Measurements from ENCODE around the gene NPLOC4.

DNA sequence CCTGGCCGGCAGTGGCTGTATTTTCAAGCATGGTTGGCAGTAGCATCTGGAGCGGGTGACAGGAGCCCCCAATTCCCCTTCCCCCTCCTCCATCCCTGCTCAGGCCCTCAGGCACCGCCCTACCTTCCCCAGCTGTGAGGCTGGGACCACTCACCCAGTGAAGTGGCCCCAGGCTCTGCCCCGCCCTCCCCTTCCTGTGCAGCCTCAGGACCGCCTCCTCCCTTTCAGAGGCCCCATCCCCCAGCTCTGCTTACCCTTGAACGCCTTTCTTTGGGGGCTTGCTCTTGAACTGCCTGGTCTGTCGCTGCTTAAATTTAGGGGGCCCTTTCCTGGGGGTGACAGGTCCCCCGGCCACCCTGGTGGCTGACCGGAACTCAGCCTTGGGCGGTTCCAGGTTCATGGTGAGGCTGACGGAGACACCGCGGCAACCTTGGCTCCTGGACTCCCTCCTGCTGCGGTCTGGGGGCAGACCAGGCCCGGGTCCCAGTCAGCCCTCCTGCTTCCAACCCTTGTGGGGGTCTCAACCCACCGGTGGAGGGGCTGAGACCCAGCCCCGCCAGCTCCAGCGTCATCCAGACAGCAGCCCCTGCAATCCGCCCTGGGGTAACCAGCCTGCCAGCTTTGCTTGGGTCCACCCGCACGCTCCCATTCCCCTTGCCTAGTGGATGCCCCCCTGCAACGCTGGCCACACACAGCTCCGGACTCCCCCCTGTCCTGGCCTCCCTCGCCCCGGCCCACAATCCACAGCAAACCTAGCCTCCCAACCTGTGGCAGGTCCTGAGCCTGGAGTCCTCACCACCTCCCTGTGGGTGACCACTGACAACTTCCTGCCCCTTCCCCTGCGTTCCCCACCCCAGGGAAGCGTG, 16.2 kb upstream of the NPLOC4 start:
- no peak for TF ChIP-seq POLR2A (IDR thresholded peaks at IDR 0.05)
- TF ChIP-seq, protein P1, sequence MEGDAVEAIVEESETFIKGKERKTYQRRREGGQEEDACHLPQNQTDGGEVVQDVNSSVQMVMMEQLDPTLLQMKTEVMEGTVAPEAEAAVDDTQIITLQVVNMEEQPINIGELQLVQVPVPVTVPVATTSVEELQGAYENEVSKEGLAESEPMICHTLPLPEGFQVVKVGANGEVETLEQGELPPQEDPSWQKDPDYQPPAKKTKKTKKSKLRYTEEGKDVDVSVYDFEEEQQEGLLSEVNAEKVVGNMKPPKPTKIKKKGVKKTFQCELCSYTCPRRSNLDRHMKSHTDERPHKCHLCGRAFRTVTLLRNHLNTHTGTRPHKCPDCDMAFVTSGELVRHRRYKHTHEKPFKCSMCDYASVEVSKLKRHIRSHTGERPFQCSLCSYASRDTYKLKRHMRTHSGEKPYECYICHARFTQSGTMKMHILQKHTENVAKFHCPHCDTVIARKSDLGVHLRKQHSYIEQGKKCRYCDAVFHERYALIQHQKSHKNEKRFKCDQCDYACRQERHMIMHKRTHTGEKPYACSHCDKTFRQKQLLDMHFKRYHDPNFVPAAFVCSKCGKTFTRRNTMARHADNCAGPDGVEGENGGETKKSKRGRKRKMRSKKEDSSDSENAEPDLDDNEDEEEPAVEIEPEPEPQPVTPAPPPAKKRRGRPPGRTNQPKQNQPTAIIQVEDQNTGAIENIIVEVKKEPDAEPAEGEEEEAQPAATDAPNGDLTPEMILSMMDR (IDR thresholded peaks at IDR 0.05) = no peak

Measured in uterus (tissue), 2 donors.